Measurements from ENCODE around the gene ATP8B3.

ATP8B3 gene

GRCh38 chr19:1844513-1845124, 32.5 kb upstream of the ATP8B3 start:
- Histone ChIP-seq H3K27me3 (replicated peaks) (no peaks in the 10 kb centered on the region), H3K36me3 (replicated peaks) (no peaks in the 10 kb centered on the region), H3K27ac (no peak overlapping the region), H3K4me3 (ENCODE audit: low read depth, low read length) (no peak overlapping the region)
- in situ Hi-C loops (cut with HindIII; ENCODE audit: low pct_ligation_motif_present, low sequenced_read_pairs): no loop called here
- DNase-seq: no peak
- TF ChIP-seq CTCF (IDR thresholded peaks at IDR 0.05; ENCODE audit: low read depth, low read length, missing control alignments): no peak

GRCh38 chr19:1843646-1844394, 31.7 kb upstream of the ATP8B3 start:
- DNase-seq: no peak
- TF ChIP-seq CTCF (IDR thresholded peaks at IDR 0.05; ENCODE audit: low read depth, low read length, missing control alignments): peak; percentile 40
- Histone ChIP-seq H3K4me3 (ENCODE audit: low read depth, low read length) (no peak overlapping the region), H3K27me3 (replicated peaks) (no peaks in the 10 kb centered on the region), H3K27ac (no peak overlapping the region), H3K36me3 (replicated peaks) (no peaks in the 10 kb centered on the region)
- in situ Hi-C loops (cut with HindIII; ENCODE audit: low pct_ligation_motif_present, low sequenced_read_pairs): no loop called here

- Histone ChIP-seq H3K36me3 (replicated peaks) (no peaks in the 10 kb centered on the region), H3K27ac (no peak overlapping the region), H3K4me3 (ENCODE audit: low read depth, low read length) (no peak overlapping the region), H3K27me3 (replicated peaks) (no peaks in the 10 kb centered on the region)
- in situ Hi-C loops (cut with HindIII; ENCODE audit: low pct_ligation_motif_present, low sequenced_read_pairs): no loop called here
- TF ChIP-seq CTCF (IDR thresholded peaks at IDR 0.05; ENCODE audit: low read depth, low read length, missing control alignments): no peak
- no peak for DNase-seq
Measured at GRCh38 chr19:1843116-1843515, 31.0 kb upstream of the ATP8B3 start.

GRCh38 chr19:1841209-1841924, 29.3 kb upstream of the ATP8B3 start:
- no peak overlapping the region for H3K27ac ChIP-seq
- no peak overlapping the region for H3K4me3 ChIP-seq (ENCODE audit: low read depth, low read length)
- in situ Hi-C loops (cut with HindIII; ENCODE audit: low pct_ligation_motif_present, low sequenced_read_pairs): no loop called here
- no peaks in the 10 kb centered on the region for H3K27me3 ChIP-seq (replicated peaks)
- no peak for TF ChIP-seq CTCF (IDR thresholded peaks at IDR 0.05; ENCODE audit: low read depth, low read length, missing control alignments)
- no peaks in the 10 kb centered on the region for H3K36me3 ChIP-seq (replicated peaks)
- no peak for DNase-seq

- DNase-seq: no peak
- no peak overlapping the region for H3K27ac ChIP-seq
- H3K4me3 ChIP-seq (ENCODE audit: low read depth, low read length): no peak overlapping the region
- H3K27me3 ChIP-seq (replicated peaks): no peaks in the 10 kb centered on the region
- in situ Hi-C loops (cut with HindIII; ENCODE audit: low pct_ligation_motif_present, low sequenced_read_pairs): no loop called here
- H3K36me3 ChIP-seq (replicated peaks): no peaks in the 10 kb centered on the region
- TF ChIP-seq CTCF (IDR thresholded peaks at IDR 0.05; ENCODE audit: low read depth, low read length, missing control alignments): no peak
Measured at GRCh38 chr19:1840541-1841115, 28.6 kb upstream of the ATP8B3 start.

Measured in brain microvascular endothelial cell (primary cell).